Suppressor macrophage treated with lipopolysaccharide for 1 hour (primary cell): Measurements from ENCODE around the gene GCSAM.

ENCODE experiments used
- DNase-seq, 3 donors: peaks; one replicate each; pipeline ENCODE4 v3.0.0-alpha.2; 2020 to 2022

Gene GCSAM, protein sequence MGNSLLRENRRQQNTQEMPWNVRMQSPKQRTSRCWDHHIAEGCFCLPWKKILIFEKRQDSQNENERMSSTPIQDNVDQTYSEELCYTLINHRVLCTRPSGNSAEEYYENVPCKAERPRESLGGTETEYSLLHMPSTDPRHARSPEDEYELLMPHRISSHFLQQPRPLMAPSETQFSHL

DNA sequence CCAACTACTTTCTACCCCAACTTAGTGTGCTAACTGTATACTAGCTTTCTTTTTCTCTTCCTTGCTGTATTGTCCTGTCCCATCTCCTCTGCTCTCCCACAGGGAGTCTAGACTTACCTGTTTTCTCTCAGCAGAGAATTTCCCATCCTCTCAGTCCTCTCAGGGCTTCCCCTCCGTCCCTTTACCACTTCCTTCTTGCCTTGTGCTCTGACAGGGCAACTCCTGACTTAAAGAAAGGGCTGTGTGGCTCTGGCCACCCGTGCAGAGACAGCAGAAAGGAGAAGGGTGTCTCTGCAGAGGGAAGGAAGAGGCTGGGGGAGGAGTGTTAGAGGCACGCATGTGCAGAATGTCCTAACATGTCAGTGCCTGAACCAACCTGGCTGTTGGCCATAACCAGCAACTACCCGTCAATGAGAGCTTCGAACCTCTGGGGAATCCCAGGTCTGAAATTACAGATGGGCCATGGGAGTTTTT is at the start of gene GCSAM:
GCSAM (minus strand) TSS at position 274 of the 474 bp plus-strand sequence; CDS start at position 146, 128 bp downstream.
- peak; percentile 74 to 80 (median 79) for DNase-seq

- DNase-seq = no peak
These were observed 42.6 kb upstream of the GCSAM start for GRCh38 chr3:112175646-112176045.

GRCh38 chr3:112175037-112175436 is 42.0 kb upstream of the GCSAM start:
- no peak for DNase-seq

DNA sequence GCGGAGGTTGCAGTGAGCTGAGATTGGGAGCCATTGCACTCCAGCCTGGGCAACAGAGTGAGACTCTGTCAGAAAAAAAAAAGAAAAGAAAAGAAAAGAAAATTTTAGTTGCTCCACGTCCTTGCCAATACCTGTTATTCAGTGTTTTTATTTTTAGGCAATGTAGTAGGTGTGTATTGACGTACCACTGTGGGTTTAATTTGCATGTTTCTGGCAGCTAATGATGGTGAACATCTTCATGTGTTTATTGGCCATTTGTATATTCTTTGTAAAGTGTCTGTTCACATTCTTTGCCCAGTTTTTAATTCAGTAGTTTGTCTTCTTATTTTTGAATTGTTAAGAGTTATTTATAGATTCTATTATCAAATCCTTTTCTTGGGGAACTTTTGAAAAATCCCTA is 38.1 kb upstream of the GCSAM start:
- peak in 2 of 3 donors; percentile 29 to 31 for DNase-seq

- DNase-seq = no peak
These were observed 37.0 kb upstream of the GCSAM start for GRCh38 chr3:112170046-112170445.

DNA sequence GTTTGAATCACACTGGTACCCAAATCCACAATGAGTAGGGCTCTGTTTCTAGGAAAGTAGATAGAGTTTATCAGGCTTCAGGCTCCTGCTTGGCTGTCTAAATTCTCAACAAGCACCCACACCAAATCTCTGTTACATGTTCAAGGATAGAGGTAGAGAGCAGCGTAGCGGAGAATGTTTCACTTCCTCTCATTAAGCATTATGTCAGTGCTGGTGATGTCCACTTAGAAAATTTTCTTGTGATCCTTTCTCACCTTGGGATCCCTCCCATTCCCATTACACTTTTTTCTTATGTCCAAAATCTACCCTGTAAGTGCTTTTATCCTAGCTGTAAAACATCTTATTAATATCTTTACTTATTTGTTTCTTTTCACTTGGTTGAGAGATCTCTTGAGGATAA is 34.7 kb upstream of the GCSAM start:
- DNase-seq = no peak

- DNase-seq = no peak
These were observed 16.1 kb upstream of the GCSAM start for GRCh38 chr3:112149136-112149535.

- no peak for DNase-seq
These were observed 10.6 kb upstream of the GCSAM start for GRCh38 chr3:112143689-112144088.

DNA sequence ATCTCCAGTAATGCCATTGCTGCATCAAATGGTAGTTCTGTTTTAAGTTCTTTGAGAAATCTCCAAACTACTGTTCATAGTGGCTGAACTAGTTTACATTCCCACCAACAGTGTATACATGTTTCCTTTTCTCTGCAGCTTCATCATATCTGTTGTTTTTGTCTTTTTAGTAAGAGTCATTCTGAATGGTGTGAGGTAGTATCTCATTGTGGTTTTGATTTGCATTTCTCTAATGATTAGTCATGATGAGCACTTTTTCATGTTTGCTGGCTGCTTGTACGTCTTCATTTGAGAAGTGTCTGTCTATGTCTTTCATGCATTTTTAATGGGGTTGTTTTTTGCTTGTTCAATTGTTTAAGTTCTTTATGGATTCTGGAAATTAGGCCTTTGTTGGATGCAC is 10.2 kb upstream of the GCSAM start:
- DNase-seq = no peak

DNA sequence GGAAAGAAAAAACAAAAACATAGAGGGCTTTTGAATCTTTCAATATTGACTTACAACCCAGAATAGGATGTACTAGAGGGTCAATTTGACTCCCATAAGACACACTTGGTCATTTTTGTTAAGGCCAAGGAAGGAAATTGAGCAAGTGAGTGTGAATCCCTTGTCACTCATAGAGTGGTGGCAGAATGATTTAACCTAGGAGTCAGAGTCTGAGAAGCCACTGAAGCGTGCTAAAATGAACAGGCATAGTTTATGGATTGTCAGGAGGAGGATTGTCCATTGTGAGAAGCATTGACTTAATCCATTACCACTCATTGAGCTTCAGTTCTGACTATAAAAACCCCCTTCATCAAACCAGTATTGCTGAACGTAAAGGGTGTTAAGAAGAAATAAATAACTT is 8.2 kb upstream of the GCSAM start:
- DNase-seq = no peak

DNA sequence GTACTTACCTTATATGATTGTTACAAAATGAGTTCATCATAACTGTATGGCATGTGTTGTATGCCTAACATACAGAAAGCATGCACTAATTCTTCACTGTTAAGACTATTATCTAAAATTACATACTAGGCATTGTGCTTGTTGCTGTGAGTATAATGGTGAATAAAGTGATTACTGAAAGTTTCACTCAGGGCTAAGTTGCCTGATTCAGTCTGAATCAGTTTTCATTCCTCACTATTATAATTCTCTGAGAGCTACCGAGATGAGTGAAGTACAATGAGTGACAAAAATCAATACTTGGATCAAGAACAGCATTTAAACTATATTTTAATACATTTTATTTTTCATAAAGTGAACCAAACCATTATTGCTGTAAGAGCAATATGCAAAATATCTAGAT is 7.5 kb upstream of the GCSAM start:
- no peak for DNase-seq

GRCh38 chr3:112138219-112138969 is 5.3 kb upstream of the GCSAM start:
- DNase-seq = peak; percentile 20 to 49 (median 30)

DNA sequence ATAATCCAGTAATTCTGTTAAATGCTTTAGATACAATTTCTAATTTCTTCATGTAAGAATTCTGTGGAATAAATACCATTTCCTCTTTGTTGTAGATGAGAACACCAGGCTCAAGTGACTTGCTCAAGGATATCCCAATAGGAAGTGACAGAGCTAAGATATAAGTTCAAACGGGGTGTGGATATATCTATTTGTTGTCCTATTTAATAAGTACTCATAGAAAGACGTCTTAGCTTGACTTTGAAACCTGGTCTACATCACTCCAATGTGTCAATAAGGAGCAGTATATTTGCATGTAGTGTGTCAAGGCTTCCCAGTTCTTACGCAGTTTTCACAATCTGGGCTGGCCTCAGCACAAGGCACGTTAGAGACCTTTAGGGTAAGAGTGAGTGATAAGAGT is 4.7 kb upstream of the GCSAM start:
- peak in 2 of 3 donors; percentile 38 to 42 for DNase-seq

- DNase-seq = peak; percentile 56 to 65 (median 63)
These were observed 4.1 kb upstream of the GCSAM start for GRCh38 chr3:112136959-112137693.

- no peak for DNase-seq
These were observed 3.0 kb upstream of the GCSAM start for GRCh38 chr3:112136046-112136445.

GRCh38 chr3:112134335-112135124 is 1.5 kb upstream of the GCSAM start:
- DNase-seq = no peak

DNA sequence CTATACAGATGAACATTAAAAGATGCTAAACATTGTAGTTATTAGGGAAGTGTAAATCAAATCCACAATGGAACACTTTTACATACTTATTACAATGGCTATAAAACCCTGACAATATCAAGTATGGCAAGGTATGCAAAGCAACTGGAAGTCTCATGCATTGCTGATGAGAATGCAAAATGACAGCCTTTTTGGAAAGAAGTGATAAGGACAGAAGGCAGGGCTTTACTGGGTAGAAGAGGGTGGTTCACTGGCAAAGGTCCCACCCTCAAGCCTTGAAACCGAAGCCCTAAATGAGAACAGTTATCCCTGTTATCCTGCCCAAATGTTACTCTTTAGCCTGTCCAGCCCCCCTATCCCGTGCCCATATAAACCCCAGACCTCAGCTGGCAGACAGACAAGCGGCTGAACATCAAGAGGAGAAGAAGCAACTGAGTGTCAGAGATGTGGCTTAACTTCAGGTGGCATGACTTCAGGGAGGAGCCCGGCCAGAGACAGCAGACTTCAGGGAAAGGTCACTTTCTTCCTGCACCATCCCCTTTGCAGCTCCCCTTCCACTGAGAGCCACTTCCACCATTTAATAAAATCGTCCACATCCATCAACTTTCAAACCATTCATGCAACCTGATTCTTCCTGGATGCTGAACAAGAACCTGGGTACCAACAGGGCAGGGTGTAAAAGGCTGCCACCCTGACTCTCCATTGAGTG is 732 bp upstream of the GCSAM start:
- DNase-seq = no peak

DNA sequence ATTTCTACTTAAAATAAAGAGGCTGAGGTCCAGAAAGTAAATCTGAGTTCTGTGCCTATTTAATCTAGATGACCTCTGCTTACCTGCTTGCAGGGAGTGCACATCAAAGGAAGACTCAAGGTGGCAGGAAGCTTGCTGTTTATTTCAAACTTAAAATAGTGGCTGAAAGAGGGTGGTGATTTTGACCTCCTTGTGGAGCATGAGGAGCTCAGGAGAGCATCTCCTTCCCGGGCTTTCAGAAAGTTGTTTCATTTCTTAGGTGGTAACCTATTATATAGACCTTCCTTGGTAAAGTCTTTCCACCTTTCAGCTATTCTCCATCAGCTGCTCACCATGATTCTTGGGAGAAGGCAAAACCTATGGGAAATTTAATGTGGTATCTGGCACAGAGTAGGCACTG is 494 bp downstream of the GCSAM start:
- DNase-seq = no peak

- DNase-seq = no peak
These were observed 960 bp downstream of the GCSAM start for GRCh38 chr3:112132088-112132487.

- no peak for DNase-seq
These were observed 1.9 kb downstream of the GCSAM start for GRCh38 chr3:112131111-112131510.

GRCh38 chr3:112130638-112130993 is 2.4 kb downstream of the GCSAM start:
- DNase-seq = no peak

DNA sequence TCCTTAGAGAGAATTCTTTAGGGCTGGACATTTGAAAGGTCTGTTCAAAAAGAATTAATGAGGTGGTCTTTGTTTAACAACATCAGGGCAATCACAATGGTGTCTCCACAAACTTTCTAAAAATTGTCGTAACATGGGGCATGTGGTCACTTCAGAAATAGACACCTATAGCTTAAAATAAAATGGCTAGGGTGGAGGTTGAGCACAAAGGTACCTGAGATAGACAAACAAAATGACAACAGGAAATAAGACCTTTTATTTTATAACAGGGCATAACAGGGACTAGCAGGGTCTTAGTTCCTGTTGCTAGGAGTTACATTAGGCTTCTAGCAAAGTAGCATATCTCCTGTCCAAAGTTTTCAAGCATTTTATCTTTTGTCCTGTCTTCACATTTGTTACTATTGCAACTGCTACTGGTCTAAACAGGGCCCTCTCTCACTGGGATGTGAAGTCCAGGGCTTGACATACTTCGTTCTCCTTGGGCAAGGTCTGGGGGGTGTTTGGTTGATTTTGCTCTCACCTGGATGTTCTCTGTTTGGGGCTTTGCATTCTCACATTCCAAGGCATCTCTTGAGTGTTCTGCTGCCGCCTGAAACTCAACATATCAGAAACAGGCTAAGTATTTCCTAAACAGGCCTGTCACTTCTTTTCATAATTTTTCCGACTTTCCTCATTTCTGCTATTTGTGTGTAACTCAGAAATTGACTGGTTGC is 3.0 kb downstream of the GCSAM start:
- DNase-seq = no peak
